Omental fat pad (tissue), 4 donors: ENCODE measurements around the gene AFAP1L1. TPM values are rescaled to one million over a fixed set of nuclear protein-coding genes. Genes with fewer than 3 reads are reported as not detected.

Experiments
- ATAC-seq: fragments of 150-250 bp; one replicate; pipeline ENCODE4 v1.9.1; 2016; ENCODE audit warnings: mild to moderate bottlenecking, moderate library complexity; ENCODE audit not compliant: low FRiP score
- DNase-seq: peaks from one replicate; pipeline ENCODE4 v3.0.0-alpha.2; 2019; ENCODE audit warnings: low spot score
- total RNA-seq, 4 donors: library from RNA; depleted of rRNA; stranded (reverse); fragments of >200 nt; gene quantifications; one replicate each; pipeline ENCODE4 v1.1.0, GENCODE V29; 2016
- TF ChIP-seq, protein P1 (sequence below), 3 donors: fragments of 450-650 bp; IDR thresholded peaks; one replicate each; pipeline ENCODE4 v1.5.1; 2016 to 2017; ENCODE audit warnings: antibody characterized with exemption in 3 of 3, mild to moderate bottlenecking in 3 of 3, moderate library complexity in 2 of 3

The AFAP1L1 gene
- total RNA-seq, 4 donors from 2014 or later, result 44.1 to 58.5 (median 46.9) TPM

DNA sequence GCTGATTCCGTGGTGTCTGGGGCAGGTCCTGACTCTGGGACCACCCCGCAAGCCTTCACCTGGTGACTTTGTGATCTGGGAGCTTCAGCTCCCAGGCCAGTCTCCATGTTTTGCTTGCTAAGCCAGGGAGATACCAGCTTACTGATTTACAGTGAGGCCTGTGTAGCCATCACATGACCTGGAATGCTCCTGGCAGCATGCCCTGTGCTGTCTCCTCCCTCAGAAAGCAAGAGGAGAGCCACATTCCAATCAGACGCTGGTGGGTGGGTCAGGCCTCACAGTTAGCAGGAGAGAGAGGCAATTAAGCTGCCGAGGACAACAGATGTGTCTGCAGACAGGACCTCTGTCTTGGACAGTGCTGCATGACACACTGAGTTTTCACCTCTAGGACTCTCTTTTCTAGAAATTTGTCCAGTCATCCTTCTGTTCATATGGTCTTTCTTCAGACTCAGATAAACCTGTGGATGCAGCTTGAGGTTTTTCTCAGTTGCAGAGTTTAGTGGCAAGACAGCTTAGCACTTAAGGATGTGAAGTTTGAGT, 49.2 kb downstream of the AFAP1L1 start:
- TF ChIP-seq, protein P1, sequence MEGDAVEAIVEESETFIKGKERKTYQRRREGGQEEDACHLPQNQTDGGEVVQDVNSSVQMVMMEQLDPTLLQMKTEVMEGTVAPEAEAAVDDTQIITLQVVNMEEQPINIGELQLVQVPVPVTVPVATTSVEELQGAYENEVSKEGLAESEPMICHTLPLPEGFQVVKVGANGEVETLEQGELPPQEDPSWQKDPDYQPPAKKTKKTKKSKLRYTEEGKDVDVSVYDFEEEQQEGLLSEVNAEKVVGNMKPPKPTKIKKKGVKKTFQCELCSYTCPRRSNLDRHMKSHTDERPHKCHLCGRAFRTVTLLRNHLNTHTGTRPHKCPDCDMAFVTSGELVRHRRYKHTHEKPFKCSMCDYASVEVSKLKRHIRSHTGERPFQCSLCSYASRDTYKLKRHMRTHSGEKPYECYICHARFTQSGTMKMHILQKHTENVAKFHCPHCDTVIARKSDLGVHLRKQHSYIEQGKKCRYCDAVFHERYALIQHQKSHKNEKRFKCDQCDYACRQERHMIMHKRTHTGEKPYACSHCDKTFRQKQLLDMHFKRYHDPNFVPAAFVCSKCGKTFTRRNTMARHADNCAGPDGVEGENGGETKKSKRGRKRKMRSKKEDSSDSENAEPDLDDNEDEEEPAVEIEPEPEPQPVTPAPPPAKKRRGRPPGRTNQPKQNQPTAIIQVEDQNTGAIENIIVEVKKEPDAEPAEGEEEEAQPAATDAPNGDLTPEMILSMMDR (IDR thresholded peaks at IDR 0.05), result no peak
- ATAC-seq (peak; percentile 83), DNase-seq (peak; percentile 63)

DNA sequence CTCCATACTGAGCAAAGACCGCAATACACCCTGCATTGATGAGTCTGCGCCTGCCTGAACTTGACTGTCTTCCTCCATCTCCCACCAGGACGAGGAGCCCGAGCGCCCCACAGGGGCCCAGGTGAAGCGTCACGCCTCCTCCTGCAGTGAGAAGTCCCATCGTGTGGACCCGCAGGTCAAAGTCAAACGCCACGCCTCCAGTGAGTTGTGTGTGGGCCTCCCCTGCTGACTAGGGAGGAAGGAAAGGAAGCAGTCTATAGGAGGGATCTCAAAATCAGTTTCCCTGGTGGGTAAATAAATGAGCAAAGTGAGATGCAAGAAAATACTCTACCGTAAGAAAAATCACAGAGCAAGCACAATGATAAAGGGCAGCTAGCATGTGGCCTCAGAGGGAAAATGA, 50.9 kb downstream of the AFAP1L1 start:
- ATAC-seq (no peak), DNase-seq (no peak)
- TF ChIP-seq, protein P1 (IDR thresholded peaks at IDR 0.05), result no peak

DNA sequence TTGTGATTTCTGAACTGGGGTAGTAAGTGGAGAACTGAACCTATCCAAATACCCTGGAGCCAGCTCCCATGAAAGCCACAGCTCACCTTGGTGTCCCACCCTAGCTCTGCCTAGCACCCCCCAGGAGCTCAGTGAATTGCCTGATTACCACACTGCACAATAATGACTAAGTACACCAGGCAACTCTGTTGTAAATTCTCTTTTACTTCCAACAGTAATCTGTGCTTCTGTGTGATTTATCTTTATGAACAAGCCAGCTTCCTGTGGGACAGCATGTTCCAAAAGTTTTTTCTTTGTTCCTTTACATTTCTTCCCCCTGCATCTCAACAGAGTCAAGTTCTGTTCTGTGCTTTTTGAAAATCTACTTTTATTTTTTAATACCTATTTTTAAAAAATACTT, 51.6 kb downstream of the AFAP1L1 start:
- TF ChIP-seq, protein P1 (IDR thresholded peaks at IDR 0.05), result no peak
- no peak for ATAC-seq

DNA sequence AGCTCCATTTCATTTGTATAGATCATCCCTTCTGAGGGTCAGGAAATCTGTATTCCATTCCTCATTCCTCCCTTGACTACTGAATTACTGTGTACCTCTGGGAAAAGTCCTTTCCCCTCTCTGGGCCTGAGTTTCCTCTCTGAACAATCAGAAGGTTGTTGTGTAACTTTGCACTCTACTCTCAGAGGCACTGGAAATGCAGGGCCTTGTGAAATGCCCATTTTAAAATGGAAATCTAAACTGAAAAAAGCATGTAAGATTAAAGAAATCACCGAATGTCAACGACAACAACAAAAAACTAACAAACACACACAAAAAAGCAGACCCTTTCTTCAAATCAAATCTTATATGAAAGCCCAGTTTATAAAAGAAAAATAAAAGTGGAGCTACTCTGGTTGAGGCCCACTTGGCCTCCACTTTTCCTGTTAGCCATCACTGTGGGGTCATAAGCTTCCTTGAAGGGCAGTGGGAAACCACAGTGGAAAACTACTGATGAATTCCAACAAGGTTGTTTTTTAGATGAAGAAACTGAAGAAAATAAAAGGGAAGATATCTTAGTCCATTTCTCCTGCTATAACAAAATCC, 52.1 kb downstream of the AFAP1L1 start:
- TF ChIP-seq, protein P1 (IDR thresholded peaks at IDR 0.05), result no peak
- ATAC-seq (no peak), DNase-seq (no peak)

More for the DNA sequence above, 51.6 kb downstream of the AFAP1L1 start:
- no peak for DNase-seq

DNA sequence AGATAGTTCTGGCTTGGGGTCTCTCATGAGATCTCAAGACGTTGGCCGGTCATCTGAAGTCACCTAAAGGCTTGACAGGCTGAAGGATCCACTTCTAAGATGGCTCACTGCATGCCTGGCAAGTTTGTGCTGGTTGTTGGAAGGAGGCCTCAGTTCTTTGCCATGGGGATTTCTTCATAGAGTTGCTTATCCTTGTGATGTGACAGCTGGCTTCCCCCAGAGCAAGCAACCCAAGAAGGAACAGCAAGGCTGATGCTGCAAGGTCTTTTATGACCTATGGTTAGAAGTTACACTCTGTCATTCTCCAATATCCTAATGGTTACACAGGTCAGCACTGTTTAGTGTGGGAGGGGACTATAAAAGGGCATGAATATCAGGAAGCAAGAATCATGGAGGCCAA, 53.0 kb downstream of the AFAP1L1 start:
- DNase-seq, result no peak
- ATAC-seq, result no peak
- TF ChIP-seq, protein P1 (IDR thresholded peaks at IDR 0.05), result no peak

DNA sequence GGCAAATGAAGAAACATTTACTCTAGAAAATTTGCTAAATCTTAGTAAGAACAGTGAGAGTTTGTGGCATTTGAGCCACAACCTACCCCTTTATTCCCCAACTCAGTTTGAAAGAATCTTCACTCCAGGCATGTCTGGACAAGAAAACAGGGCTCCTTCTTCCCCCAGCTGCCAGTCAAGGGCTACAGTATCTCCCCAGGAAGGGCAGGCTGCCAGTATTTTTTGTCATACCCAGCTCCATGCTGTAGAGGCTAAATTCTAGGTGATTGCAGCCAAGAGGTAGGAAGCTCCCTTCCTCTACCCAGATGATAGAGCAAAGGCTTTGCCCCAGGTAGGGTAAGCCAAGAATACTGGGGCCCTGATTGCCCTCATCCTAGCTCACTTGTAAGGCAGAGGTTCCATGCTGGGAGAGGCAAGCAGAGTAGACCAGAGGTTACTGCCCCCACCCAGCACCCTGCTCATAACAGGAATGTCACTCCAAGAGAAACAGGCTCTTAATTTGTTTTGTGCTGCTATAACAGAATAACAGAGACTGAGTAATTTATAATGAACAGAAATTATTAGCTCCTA, 53.6 kb downstream of the AFAP1L1 start:
- DNase-seq (no peak), ATAC-seq (no peak)
- TF ChIP-seq, protein P1 (IDR thresholded peaks at IDR 0.05), result no peak

DNA sequence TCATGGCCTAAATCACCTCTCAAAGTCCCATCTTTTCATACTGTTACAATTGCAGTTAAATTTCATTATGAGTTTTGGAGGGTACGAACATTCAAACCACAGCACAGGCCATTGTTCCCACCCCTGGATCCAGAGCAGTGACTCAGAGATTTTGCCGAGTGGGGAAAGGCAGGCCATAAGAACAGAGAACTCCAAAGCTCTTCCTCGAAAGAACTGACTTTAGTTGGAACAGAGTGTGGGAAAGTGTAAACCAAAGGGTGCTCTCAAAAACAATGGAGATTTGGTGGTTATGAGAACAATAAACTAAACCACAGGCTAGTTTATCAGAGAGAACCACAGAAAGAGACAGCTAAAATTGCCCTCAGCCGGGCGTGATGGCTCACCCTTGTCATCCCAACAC, 54.2 kb downstream of the AFAP1L1 start:
- TF ChIP-seq, protein P1 (IDR thresholded peaks at IDR 0.05), result no peak
- ATAC-seq (no peak), DNase-seq (no peak)
